AG10803 (cell line): ENCODE results near the gene RHEBL1.

Source experiments
- DNase-seq: peaks from one replicate; pipeline ENCODE4 v3.0.0; 2010; ENCODE audit warnings: low read depth
- H3K4me3 ChIP-seq: 2 replicates; pipeline ENCODE4 v1.5.1; 2011; ENCODE audit warnings: mild to moderate bottlenecking, low read length, control low read depth
- CTCF ChIP-seq: conservative IDR thresholded peaks from 2 replicates; pipeline ENCODE4 v1.5.1; 2011; ENCODE audit warnings: mild to moderate bottlenecking, low read length, control low read depth, inconsistent platforms

Gene RHEBL1

GRCh38 chr12:49034286-49034622 is 35.5 kb downstream of the RHEBL1 start:
- TF ChIP-seq CTCF = no peak
- no peak overlapping the region for H3K4me3 ChIP-seq
- no peak for DNase-seq

GRCh38 chr12:49033611-49034285 is 36.0 kb downstream of the RHEBL1 start:
- no peak overlapping the region for H3K4me3 ChIP-seq
- DNase-seq = no peak
- TF ChIP-seq CTCF = no peak

- DNase-seq = no peak
- TF ChIP-seq CTCF = no peak
- no peak overlapping the region for H3K4me3 ChIP-seq
These were observed 36.9 kb downstream of the RHEBL1 start for GRCh38 chr12:49032679-49033447.

GRCh38 chr12:49032276-49032675 is 37.5 kb downstream of the RHEBL1 start:
- TF ChIP-seq CTCF = no peak
- DNase-seq = no peak
- H3K4me3 ChIP-seq = no peak overlapping the region

- H3K4me3 ChIP-seq = no peak overlapping the region
- DNase-seq = no peak
- no peak for TF ChIP-seq CTCF
These were observed 38.1 kb downstream of the RHEBL1 start for GRCh38 chr12:49031573-49032161.

- DNase-seq = no peak
- TF ChIP-seq CTCF = no peak
- no peak overlapping the region for H3K4me3 ChIP-seq
These were observed 38.8 kb downstream of the RHEBL1 start for GRCh38 chr12:49030714-49031572.
